ENCODE results near the gene RPS25.
"Not testable (repeated sequence)": the region's sequence is repeated elsewhere in the genome, so short reads cannot be mapped to it uniquely, and the experiment has no call there.

RPS25 gene

DNA sequence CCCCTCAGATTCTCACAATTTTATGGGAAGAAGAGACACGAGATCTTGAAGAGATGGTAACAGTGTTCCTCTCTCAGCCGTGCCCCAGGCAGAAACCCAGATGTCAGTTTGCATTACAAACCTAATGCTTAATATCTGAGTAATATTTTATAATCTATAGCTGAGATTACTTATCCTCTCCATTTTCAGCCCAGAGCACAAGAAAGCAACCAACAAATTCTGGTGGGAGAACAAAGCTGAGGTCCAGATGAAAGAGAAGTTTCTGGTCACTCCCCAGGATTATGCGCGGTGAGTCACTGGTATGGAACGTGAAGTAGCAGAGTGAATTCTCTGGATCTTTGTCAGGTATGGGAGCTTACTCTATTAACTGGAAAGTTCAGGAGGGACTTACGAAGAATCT is 19.3 kb downstream of the RPS25 start:
- peak overlapping the region; percentile 91 for H3K4me3 ChIP-seq (ENCODE audit: control insufficient read depth, low read depth, low read length)
- peak; percentile 68 for DNase-seq (ENCODE audit: low read depth)
- TF ChIP-seq, protein P1, sequence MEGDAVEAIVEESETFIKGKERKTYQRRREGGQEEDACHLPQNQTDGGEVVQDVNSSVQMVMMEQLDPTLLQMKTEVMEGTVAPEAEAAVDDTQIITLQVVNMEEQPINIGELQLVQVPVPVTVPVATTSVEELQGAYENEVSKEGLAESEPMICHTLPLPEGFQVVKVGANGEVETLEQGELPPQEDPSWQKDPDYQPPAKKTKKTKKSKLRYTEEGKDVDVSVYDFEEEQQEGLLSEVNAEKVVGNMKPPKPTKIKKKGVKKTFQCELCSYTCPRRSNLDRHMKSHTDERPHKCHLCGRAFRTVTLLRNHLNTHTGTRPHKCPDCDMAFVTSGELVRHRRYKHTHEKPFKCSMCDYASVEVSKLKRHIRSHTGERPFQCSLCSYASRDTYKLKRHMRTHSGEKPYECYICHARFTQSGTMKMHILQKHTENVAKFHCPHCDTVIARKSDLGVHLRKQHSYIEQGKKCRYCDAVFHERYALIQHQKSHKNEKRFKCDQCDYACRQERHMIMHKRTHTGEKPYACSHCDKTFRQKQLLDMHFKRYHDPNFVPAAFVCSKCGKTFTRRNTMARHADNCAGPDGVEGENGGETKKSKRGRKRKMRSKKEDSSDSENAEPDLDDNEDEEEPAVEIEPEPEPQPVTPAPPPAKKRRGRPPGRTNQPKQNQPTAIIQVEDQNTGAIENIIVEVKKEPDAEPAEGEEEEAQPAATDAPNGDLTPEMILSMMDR (conservative IDR thresholded peaks at IDR 0.05; ENCODE audit: control insufficient read depth, insufficient read depth, low read depth, low read length), result no peak

DNA sequence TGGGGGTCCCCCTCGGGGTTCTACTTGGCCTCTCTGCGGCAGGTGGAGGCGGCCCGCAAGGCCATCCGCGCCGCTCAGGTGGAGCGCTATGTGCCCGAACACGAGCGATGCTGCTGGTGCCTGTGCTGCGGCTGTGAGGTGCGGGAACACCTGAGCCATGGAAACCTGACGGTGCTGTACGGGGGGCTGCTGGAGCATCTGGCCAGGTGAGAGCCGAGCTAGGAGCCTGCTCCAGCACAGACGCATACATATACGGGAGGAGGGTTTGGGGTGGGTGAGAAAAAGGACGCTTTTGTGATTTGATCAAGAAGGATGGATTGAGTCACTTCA is 19.8 kb downstream of the RPS25 start:
- TF ChIP-seq, protein P1 (conservative IDR thresholded peaks at IDR 0.05; ENCODE audit: control insufficient read depth, insufficient read depth, low read depth, low read length), result no peak
- no peak for DNase-seq (ENCODE audit: low read depth)
- H3K4me3 ChIP-seq (ENCODE audit: control insufficient read depth, low read depth, low read length), result peak overlapping the region; percentile 91

GRCh38 chr11:118997627-118998387 is 20.3 kb downstream of the RPS25 start, which contains the start of gene CENATAC:
TSS of gene CENATAC (plus strand) at chr11:118998138. CDS start at chr11:118998198, 60 bp downstream.
- peak within 1 kb of the TSS; percentile 91 for H3K4me3 ChIP-seq (ENCODE audit: control insufficient read depth, low read depth, low read length)
- peak; percentile 83 for DNase-seq (ENCODE audit: low read depth)
- TF ChIP-seq, protein P1 (conservative IDR thresholded peaks at IDR 0.05; ENCODE audit: control insufficient read depth, insufficient read depth, low read depth, low read length), result no peak

DNA sequence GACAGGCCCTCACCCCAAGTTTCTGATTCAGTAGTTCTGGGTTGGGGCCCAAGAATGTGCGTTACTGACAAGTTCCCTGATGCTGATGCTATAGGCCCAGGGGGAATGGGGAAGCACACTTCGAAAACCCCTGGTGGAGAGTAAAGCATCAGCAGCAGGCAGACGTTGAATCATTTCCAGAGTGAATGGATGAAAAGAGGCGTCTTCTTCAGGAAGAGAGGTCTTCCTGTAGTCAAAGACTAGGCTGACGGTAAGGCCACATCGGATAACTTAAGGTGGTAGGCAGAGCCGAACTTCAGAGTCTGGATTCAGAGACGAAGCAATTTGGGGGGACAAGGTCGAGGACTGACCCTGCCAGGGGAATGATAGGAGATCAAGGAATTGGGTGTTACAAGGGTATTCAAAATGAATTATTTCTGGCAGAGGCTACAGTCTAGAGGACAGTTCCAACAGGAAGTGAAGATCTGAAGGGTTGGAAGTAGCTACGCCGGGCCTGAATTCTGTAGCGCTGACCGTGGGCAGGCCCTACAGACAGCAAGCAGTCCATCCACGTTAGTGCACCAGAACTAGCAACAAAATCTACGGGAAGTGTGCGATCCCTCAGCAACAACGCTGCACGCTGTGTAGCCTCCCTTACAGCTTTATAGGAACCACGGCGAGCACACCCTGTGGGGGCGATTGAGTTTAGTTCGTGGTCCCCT is 21.1 kb downstream of the RPS25 start:
- H3K4me3 ChIP-seq (ENCODE audit: control insufficient read depth, low read depth, low read length), result peak overlapping the region; percentile 91
- TF ChIP-seq, protein P1 (conservative IDR thresholded peaks at IDR 0.05; ENCODE audit: control insufficient read depth, insufficient read depth, low read depth, low read length), result peak; percentile 42

DNA sequence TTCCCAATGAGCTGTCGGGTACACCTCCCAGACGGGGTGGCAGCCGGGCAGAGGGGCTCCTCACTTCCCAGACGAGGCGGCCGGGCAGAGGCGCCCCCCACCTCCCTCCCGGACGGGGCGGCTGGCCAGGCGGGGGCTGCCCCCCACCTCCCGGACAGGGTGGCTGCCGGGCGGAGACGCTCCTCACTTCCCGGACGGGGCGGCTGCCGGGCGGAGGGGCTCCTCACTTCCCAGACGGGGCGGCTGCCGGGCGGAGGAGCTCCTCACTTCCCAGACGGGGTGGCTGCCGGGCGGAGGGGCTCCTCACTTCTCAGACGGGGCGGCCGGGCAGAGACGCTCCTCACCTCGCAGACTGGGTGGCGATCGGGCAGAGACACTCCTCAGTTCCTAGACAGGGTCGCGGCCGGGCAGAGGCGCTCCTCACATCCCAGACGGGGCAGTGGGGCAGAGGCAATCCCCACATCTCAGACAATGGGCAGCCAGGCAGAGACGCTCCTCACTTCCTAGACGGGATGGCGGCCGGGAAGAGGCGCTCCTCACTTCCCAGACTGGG is 26.6 kb downstream of the RPS25 start:
- H3K4me3 ChIP-seq (ENCODE audit: control insufficient read depth, low read depth, low read length); DNase-seq (ENCODE audit: low read depth): not testable (repeated sequence)

More for the DNA sequence above, 21.1 kb downstream of the RPS25 start:
- DNase-seq (ENCODE audit: low read depth), result peak; percentile 69

- no peak for DNase-seq (ENCODE audit: low read depth)
- TF ChIP-seq, protein P1 (conservative IDR thresholded peaks at IDR 0.05; ENCODE audit: control insufficient read depth, insufficient read depth, low read depth, low read length), result no peak
- no peak overlapping the region for H3K4me3 ChIP-seq (ENCODE audit: control insufficient read depth, low read depth, low read length)
Measured at GRCh38 chr11:118988280-118988679, 29.9 kb downstream of the RPS25 start.

GRCh38 chr11:118984825-118985224 is 33.3 kb downstream of the RPS25 start:
- H3K4me3 ChIP-seq (ENCODE audit: control insufficient read depth, low read depth, low read length), result no peak overlapping the region
- TF ChIP-seq, protein P1 (conservative IDR thresholded peaks at IDR 0.05; ENCODE audit: control insufficient read depth, insufficient read depth, low read depth, low read length), result no peak
- DNase-seq (ENCODE audit: low read depth), result no peak

DNA sequence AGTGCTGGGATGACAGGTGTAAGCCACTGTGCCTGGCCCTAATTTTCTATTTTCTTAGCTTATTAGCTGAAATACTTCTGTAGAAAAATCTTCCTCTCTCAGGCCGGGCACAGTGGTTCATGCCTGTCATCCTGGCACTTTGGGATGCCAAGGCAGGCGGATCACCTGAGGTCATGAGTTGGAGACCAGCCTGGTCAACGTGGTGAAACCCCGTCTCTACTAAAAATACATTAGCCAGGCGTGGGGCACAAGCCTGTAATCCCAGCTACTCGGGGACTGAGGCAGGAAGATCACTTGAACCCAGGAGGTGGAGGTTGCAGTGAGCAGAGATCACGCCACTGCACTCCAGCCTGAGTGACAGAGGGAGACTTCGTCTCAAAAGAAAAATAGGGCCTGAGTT is 33.8 kb downstream of the RPS25 start:
- not testable (repeated sequence) for H3K4me3 ChIP-seq (ENCODE audit: control insufficient read depth, low read depth, low read length); DNase-seq (ENCODE audit: low read depth)
